Type B pancreatic cell (in vitro differentiated cells): ENCODE results near the gene RELB. TPM values are rescaled to one million over a fixed set of nuclear protein-coding genes. Genes with fewer than 3 reads are reported as not detected.

Source experiments
- DNase-seq: peaks from one replicate; pipeline ENCODE4 v3.0.0; 2021; ENCODE audit warnings: mixed read lengths; ENCODE audit not compliant: unreplicated experiment; ENCODE audit errors: extremely low spot score
- H3K27ac Mint-ChIP-seq: 2 replicates; pipeline ENCODE4 v1.8.0; 2021; ENCODE audit warnings: mild to moderate bottlenecking, mixed read lengths
- H3K27me3 Mint-ChIP-seq: 2 replicates; pipeline ENCODE4 v1.8.0; 2021; ENCODE audit warnings: mixed read lengths
- H3K36me3 Mint-ChIP-seq: 2 replicates; pipeline ENCODE4 v1.8.0; 2021; ENCODE audit warnings: mixed read lengths
- H3K4me1 Mint-ChIP-seq: one replicate; pipeline ENCODE4 v1.8.0; 2021; ENCODE audit warnings: mixed read lengths; ENCODE audit not compliant: unreplicated experiment
- H3K4me3 Mint-ChIP-seq: 2 replicates; pipeline ENCODE4 v1.8.0; 2021; ENCODE audit warnings: mild to moderate bottlenecking, mixed read lengths
- H3K9me3 Mint-ChIP-seq: 2 replicates; pipeline ENCODE4 v1.8.0; 2021; ENCODE audit warnings: mixed read lengths
- CTCF ChIP-seq: fragments of 200-600 bp; sonication (generic); conservative IDR thresholded peaks from 2 replicates; pipeline ENCODE4 v1.5.0; 2021; ENCODE audit warnings: antibody characterized with exemption, mild to moderate bottlenecking
- total RNA-seq: library from RNA; stranded (reverse); gene quantifications from 2 replicates; pipeline ENCODE4 v1.2.1, GENCODE V29; 2021; ENCODE audit warnings: low replicate concordance

RELB gene
- total RNA-seq, 1 donor from 2014 or later: 6.9 TPM

- H3K4me1 Mint-ChIP-seq: peaks cover 10% of the 10 kb centered on the region
- peaks cover 4% of the 10 kb centered on the region for H3K27me3 Mint-ChIP-seq
- H3K9me3 Mint-ChIP-seq: no peaks in the 10 kb centered on the region
- H3K4me3 Mint-ChIP-seq: peak overlapping the region; percentile 70
- TF ChIP-seq CTCF: no peak
- DNase-seq: no peak
- H3K36me3 Mint-ChIP-seq: peaks cover 5% of the 10 kb centered on the region
- H3K27ac Mint-ChIP-seq: peak overlapping the region; percentile 58
Observed at GRCh38 chr19:45076851-45077730, 75.8 kb downstream of the RELB start.

GRCh38 chr19:45078390-45079062 lies 77.3 kb downstream of the RELB start:
- Mint-ChIP-seq H3K36me3 (peaks cover 8% of the 10 kb centered on the region), H3K4me3 (peak overlapping the region; percentile 99), H3K27ac (peak overlapping the region; percentile 12), H3K9me3 (no peaks in the 10 kb centered on the region), H3K4me1 (peaks cover 10% of the 10 kb centered on the region), H3K27me3 (peaks cover 4% of the 10 kb centered on the region)
- no peak for DNase-seq
- no peak for TF ChIP-seq CTCF

- Mint-ChIP-seq H3K9me3 (no peaks in the 10 kb centered on the region), H3K36me3 (peaks cover 8% of the 10 kb centered on the region), H3K27me3 (peaks cover 4% of the 10 kb centered on the region), H3K27ac (peak within 1 kb of the TSS; percentile 88), H3K4me3 (peak within 1 kb of the TSS; percentile 99), H3K4me1 (peaks cover 10% of the 10 kb centered on the region)
- TF ChIP-seq CTCF: peak; percentile 41
- DNase-seq: peak; percentile 92
Observed at GRCh38 chr19:45079063-45079910, 78.0 kb downstream of the RELB start, which contains the start of gene GEMIN7. TSS of gene GEMIN7 (plus strand) at chr19:45079260. CDS start at chr19:45090115, 10,855 bp downstream.

GRCh38 chr19:45079911-45080370 lies 78.7 kb downstream of the RELB start:
- Mint-ChIP-seq H3K4me3 (peak overlapping the region; percentile 99), H3K9me3 (no peaks in the 10 kb centered on the region), H3K4me1 (peaks cover 6% of the 10 kb centered on the region), H3K27ac (peak overlapping the region; percentile 88), H3K36me3 (peaks cover 8% of the 10 kb centered on the region), H3K27me3 (no peaks in the 10 kb centered on the region)
- no peak for TF ChIP-seq CTCF
- DNase-seq: no peak

- no peaks in the 10 kb centered on the region for H3K9me3 Mint-ChIP-seq
- no peak for TF ChIP-seq CTCF
- H3K4me3 Mint-ChIP-seq: peak overlapping the region; percentile 76
- H3K4me1 Mint-ChIP-seq: no peaks in the 10 kb centered on the region
- no peaks in the 10 kb centered on the region for H3K27me3 Mint-ChIP-seq
- no peak for DNase-seq
- no peak overlapping the region for H3K27ac Mint-ChIP-seq
- peaks cover 11% of the 10 kb centered on the region for H3K36me3 Mint-ChIP-seq
Observed at GRCh38 chr19:45082170-45082569, 80.9 kb downstream of the RELB start.
